ENCODE measurements around the gene RUNX2. TPM values are rescaled to one million over a fixed set of nuclear protein-coding genes. Genes with fewer than 3 reads are reported as not detected.

The RUNX2 gene
- total and polyA plus RNA-seq, 2 experiments from 2014 or later: 1.0 to 2.1 TPM

- H3K4me2 ChIP-seq: no peak overlapping the region
- no peak for DNase-seq (ENCODE audit: low spot score)
- no peaks in the 10 kb centered on the region for H3K36me3 ChIP-seq (replicated peaks; ENCODE audit: insufficient read depth, low read depth)
- H2AFZ ChIP-seq: no peak overlapping the region
- H3K27ac ChIP-seq: no peak overlapping the region
- WGBS (ENCODE audit: low lambda C conversion rate, missing lambda C conversion rate): 80% methylated on average over 5 of the region's 5 CpGs
- no peaks in the 10 kb centered on the region for H3K9me3 ChIP-seq (ENCODE audit: low read depth)
- no peaks in the 10 kb centered on the region for H3K9me2 ChIP-seq (replicated peaks; ENCODE audit: insufficient read depth)
- no peaks in the 10 kb centered on the region for H4K20me1 ChIP-seq (ENCODE audit: insufficient read depth, poor library complexity, severe bottlenecking)
- H3K79me2 ChIP-seq: no peaks in the 10 kb centered on the region
- no peak overlapping the region for H3K4me3 ChIP-seq
- no peaks in the 10 kb centered on the region for H3K27me3 ChIP-seq
- no peaks in the 10 kb centered on the region for H3K4me1 ChIP-seq (ENCODE audit: insufficient read depth)
- TF ChIP-seq EZH2 (IDR thresholded peaks at IDR 0.05; ENCODE audit: borderline replicate concordance) (no peak), EZH2phosphoT487 (IDR thresholded peaks at IDR 0.05; ENCODE audit: low read depth, severe bottlenecking, unreplicated experiment) (no peak), CTCF (IDR thresholded peaks at IDR 0.05; ENCODE audit: poor library complexity) (no peak)
Measured at GRCh38 chr6:45543298-45544235, 215.4 kb downstream of the RUNX2 start.

- H3K9me3 ChIP-seq (ENCODE audit: low read depth): no peaks in the 10 kb centered on the region
- H3K4me3 ChIP-seq: no peak overlapping the region
- no peaks in the 10 kb centered on the region for H3K79me2 ChIP-seq
- no peak overlapping the region for H3K4me2 ChIP-seq
- H3K4me1 ChIP-seq (ENCODE audit: insufficient read depth): no peaks in the 10 kb centered on the region
- no peak for DNase-seq (ENCODE audit: low spot score)
- H3K36me3 ChIP-seq (replicated peaks; ENCODE audit: insufficient read depth, low read depth): no peaks in the 10 kb centered on the region
- TF ChIP-seq EZH2 (IDR thresholded peaks at IDR 0.05; ENCODE audit: borderline replicate concordance): no peak
- TF ChIP-seq CTCF (IDR thresholded peaks at IDR 0.05; ENCODE audit: poor library complexity): no peak
- no peak for TF ChIP-seq EZH2phosphoT487 (IDR thresholded peaks at IDR 0.05; ENCODE audit: low read depth, severe bottlenecking, unreplicated experiment)
- 97% methylated on average over 2 of the region's 2 CpGs for WGBS (ENCODE audit: low lambda C conversion rate, missing lambda C conversion rate)
- no peaks in the 10 kb centered on the region for H4K20me1 ChIP-seq (ENCODE audit: insufficient read depth, poor library complexity, severe bottlenecking)
- H3K27me3 ChIP-seq: no peaks in the 10 kb centered on the region
- H2AFZ ChIP-seq: no peak overlapping the region
- H3K9me2 ChIP-seq (replicated peaks; ENCODE audit: insufficient read depth): no peaks in the 10 kb centered on the region
- H3K27ac ChIP-seq: no peak overlapping the region
Measured at GRCh38 chr6:45545416-45545815, 217.3 kb downstream of the RUNX2 start.

- H3K9me2 ChIP-seq (replicated peaks; ENCODE audit: insufficient read depth): no peaks in the 10 kb centered on the region
- H3K4me1 ChIP-seq (ENCODE audit: insufficient read depth): no peaks in the 10 kb centered on the region
Measured at GRCh38 chr6:45548657-45549515, 220.8 kb downstream of the RUNX2 start.

More at GRCh38 chr6:45548657-45549515, 220.8 kb downstream of the RUNX2 start:
- Histone ChIP-seq H3K79me2 (no peaks in the 10 kb centered on the region), H3K27ac (no peak overlapping the region), H3K4me3 (no peak overlapping the region), H4K20me1 (ENCODE audit: insufficient read depth, poor library complexity, severe bottlenecking) (no peaks in the 10 kb centered on the region), H3K4me2 (no peak overlapping the region), H3K9me3 (ENCODE audit: low read depth) (no peaks in the 10 kb centered on the region), H2AFZ (no peak overlapping the region), H3K27me3 (no peaks in the 10 kb centered on the region), H3K36me3 (replicated peaks; ENCODE audit: insufficient read depth, low read depth) (no peaks in the 10 kb centered on the region)
- TF ChIP-seq CTCF (IDR thresholded peaks at IDR 0.05; ENCODE audit: poor library complexity) (no peak), EZH2phosphoT487 (IDR thresholded peaks at IDR 0.05; ENCODE audit: low read depth, severe bottlenecking, unreplicated experiment) (no peak), EZH2 (IDR thresholded peaks at IDR 0.05; ENCODE audit: borderline replicate concordance) (no peak)
- WGBS (ENCODE audit: low lambda C conversion rate, missing lambda C conversion rate): 71% methylated on average over 7 of the region's 7 CpGs
- no peak for DNase-seq (ENCODE audit: low spot score)

All from hepatocyte (in vitro differentiated cells).